Measurements from ENCODE around the gene CNGB1.
A peak's percentile ranks its signal among the peaks of the same experiment; 100 is the strongest.
"Not testable (repeated sequence)": the region's sequence is repeated elsewhere in the genome, so short reads cannot be mapped to it uniquely, and the experiment has no call there.

Gene CNGB1

GRCh38 chr16:57914244-57915173 is 56.4 kb downstream of the CNGB1 start:
- FAIRE-seq (no peak), DNase-seq (ENCODE audit: insufficient read length, low spot score) (no peak)

GRCh38 chr16:57912529-57913260 is 58.2 kb downstream of the CNGB1 start:
- FAIRE-seq = no peak

GRCh38 chr16:57911743-57912142 is 59.2 kb downstream of the CNGB1 start:
- FAIRE-seq (no peak), DNase-seq (ENCODE audit: insufficient read length, low spot score) (no peak)

More at GRCh38 chr16:57912529-57913260, 58.2 kb downstream of the CNGB1 start:
- no peak for DNase-seq (ENCODE audit: insufficient read length, low spot score)

- FAIRE-seq (no peak), DNase-seq (ENCODE audit: insufficient read length, low spot score) (no peak)
Measured at GRCh38 chr16:57910696-57911095, 60.2 kb downstream of the CNGB1 start.

GRCh38 chr16:57908409-57908987 is 62.4 kb downstream of the CNGB1 start:
- no peak for FAIRE-seq
- no peak for DNase-seq (ENCODE audit: insufficient read length, low spot score)

- FAIRE-seq (no peak), DNase-seq (ENCODE audit: insufficient read length, low spot score) (no peak)
Measured at GRCh38 chr16:57906382-57907316, 64.3 kb downstream of the CNGB1 start.

- no peak for DNase-seq (ENCODE audit: insufficient read length, low spot score)
- no peak for FAIRE-seq
Measured at GRCh38 chr16:57904101-57904500, 66.8 kb downstream of the CNGB1 start.

GRCh38 chr16:57903656-57904055 is 67.3 kb downstream of the CNGB1 start:
- no peak for FAIRE-seq
- no peak for DNase-seq (ENCODE audit: insufficient read length, low spot score)

GRCh38 chr16:57901480-57902069 is 69.4 kb downstream of the CNGB1 start:
- FAIRE-seq = no peak
- no peak for DNase-seq (ENCODE audit: insufficient read length, low spot score)

- no peak for DNase-seq (ENCODE audit: insufficient read length, low spot score)
- no peak for FAIRE-seq
Measured at GRCh38 chr16:57900796-57901479, 70.0 kb downstream of the CNGB1 start.

GRCh38 chr16:57899771-57900661 is 70.9 kb downstream of the CNGB1 start:
- FAIRE-seq (peak; percentile 52), DNase-seq (ENCODE audit: insufficient read length, low spot score) (peak; percentile 60)

- no peak for FAIRE-seq
- DNase-seq (ENCODE audit: insufficient read length, low spot score) = no peak
Measured at GRCh38 chr16:57898961-57899360, 72.0 kb downstream of the CNGB1 start.

- DNase-seq (ENCODE audit: insufficient read length, low spot score) = no peak
- FAIRE-seq = no peak
Measured at GRCh38 chr16:57897996-57898395, 72.9 kb downstream of the CNGB1 start.

- no peak for FAIRE-seq
- no peak for DNase-seq (ENCODE audit: insufficient read length, low spot score)
Measured at GRCh38 chr16:57897053-57897784, 73.7 kb downstream of the CNGB1 start.

- DNase-seq (ENCODE audit: insufficient read length, low spot score); FAIRE-seq: not testable (repeated sequence)
Measured at GRCh38 chr16:57895081-57895547, 75.8 kb downstream of the CNGB1 start.

- no peak for DNase-seq (ENCODE audit: insufficient read length, low spot score)
- FAIRE-seq = no peak
Measured at GRCh38 chr16:57894390-57895080, 76.4 kb downstream of the CNGB1 start.
